ENCODE measurements around the gene ERICH6. TPM values are rescaled to one million over a fixed set of nuclear protein-coding genes. Genes with fewer than 3 reads are reported as not detected.
"Not testable (repeated sequence)": the region's sequence is repeated elsewhere in the genome, so short reads cannot be mapped to it uniquely, and the experiment has no call there.

ERICH6 gene
- total RNA-seq, 2 donors from 2014 or later, result not detected

- ATAC-seq, result no peak
- intact Hi-C loops (cut with DNase I, micrococcal nuclease), result no loop called here
Observed at GRCh38 chr3:150631515-150632221, 72.1 kb downstream of the ERICH6 start.

GRCh38 chr3:150627557-150627956, 76.2 kb downstream of the ERICH6 start:
- DNase-seq (no peak), ATAC-seq (no peak)
- intact Hi-C loops (cut with DNase I, micrococcal nuclease), result no loop called here

More at GRCh38 chr3:150631515-150632221, 72.1 kb downstream of the ERICH6 start:
- DNase-seq, result no peak

- intact Hi-C loops (cut with DNase I, micrococcal nuclease), result no loop called here
- no peak for ATAC-seq
Observed at GRCh38 chr3:150626148-150626930, 77.4 kb downstream of the ERICH6 start.

GRCh38 chr3:150623945-150624344, 79.8 kb downstream of the ERICH6 start:
- ATAC-seq (no peak), DNase-seq (no peak)
- intact Hi-C loops (cut with DNase I, micrococcal nuclease), result no loop called here

More at GRCh38 chr3:150626148-150626930, 77.4 kb downstream of the ERICH6 start:
- no peak for DNase-seq

GRCh38 chr3:150622955-150623354, 80.8 kb downstream of the ERICH6 start:
- ATAC-seq; DNase-seq; intact Hi-C loops (cut with DNase I, micrococcal nuclease): not testable (repeated sequence)

- DNase-seq (no peak), ATAC-seq (no peak)
- intact Hi-C loops (cut with DNase I, micrococcal nuclease), result no loop called here
Observed at GRCh38 chr3:150620002-150620689, 83.6 kb downstream of the ERICH6 start.

- intact Hi-C loops (cut with DNase I, micrococcal nuclease), result no loop called here
- no peak for ATAC-seq
Observed at GRCh38 chr3:150613709-150614480, 89.8 kb downstream of the ERICH6 start.

GRCh38 chr3:150613034-150613433, 90.7 kb downstream of the ERICH6 start:
- intact Hi-C loops (cut with DNase I, micrococcal nuclease), result no loop called here
- no peak for ATAC-seq
- no peak for DNase-seq

More at GRCh38 chr3:150613709-150614480, 89.8 kb downstream of the ERICH6 start:
- DNase-seq, result no peak

GRCh38 chr3:150612494-150612893, 91.2 kb downstream of the ERICH6 start:
- intact Hi-C loops (cut with DNase I, micrococcal nuclease), result no loop called here
- ATAC-seq (no peak), DNase-seq (no peak)

- intact Hi-C loops (cut with DNase I, micrococcal nuclease), result no loop called here
- DNase-seq (no peak), ATAC-seq (no peak)
Observed at GRCh38 chr3:150611666-150612065, 92.1 kb downstream of the ERICH6 start.

GRCh38 chr3:150610785-150611184, 92.9 kb downstream of the ERICH6 start:
- ATAC-seq (no peak), DNase-seq (no peak)
- intact Hi-C loops (cut with DNase I, micrococcal nuclease), result no loop called here

- intact Hi-C loops (cut with DNase I, micrococcal nuclease), result no loop called here
- no peak for DNase-seq
- no peak for ATAC-seq
Observed at GRCh38 chr3:150609988-150610387, 93.7 kb downstream of the ERICH6 start.

Other genes starting within 250 kb of the ERICH6 start
- 100 to 1,000 TPM in 1 of 2 donors, 10 to 100 TPM in 1; 85.0 to 104 TPM for gene SERP1, start 157.4 kb downstream of the ERICH6 start, total RNA-seq
- gene EIF2A, start 157.1 kb downstream of the ERICH6 start, total RNA-seq, result 10 to 100 TPM; 56.7 to 72.2 TPM
- 100 to 1,000 TPM in 1 of 2 donors, 10 to 100 TPM in 1; 90.9 to 100 TPM for gene SELENOT, start 100.6 kb downstream of the ERICH6 start, total RNA-seq
- 10 to 100 TPM; 24.1 to 25.4 TPM for gene SIAH2, start 59.2 kb upstream of the ERICH6 start, total RNA-seq
- gene MINDY4B, start 201.5 kb upstream of the ERICH6 start, total RNA-seq, result not detected